BJ (cell line): ENCODE measurements around the gene GART. TPM values are rescaled to one million over a fixed set of nuclear protein-coding genes. Genes with fewer than 3 reads are reported as not detected.

ENCODE experiments used
- CTCF ChIA-PET: fragments of 350-600 bp; formaldehyde crosslinking; extraction: SDS; loops from one replicate; lab custom pipeline; 2021; ENCODE audit warnings: antibody characterized with exemption, inconsistent platforms; lab: Yijun Ruan, JAX
- POLR2A ChIA-PET: fragments of 300-600 bp; sonication (Branson Sonifier 250); formaldehyde crosslinking; extraction: SDS; loops from one replicate; lab custom pipeline; 2021; ENCODE audit warnings: antibody characterized with exemption; lab: Charles Lee
- DNase-seq: peaks from one replicate; pipeline ENCODE4 v3.0.0-alpha.2; 2011; ENCODE audit warnings: low read depth
- H3K27me3 ChIP-seq: 2 replicates; pipeline ENCODE4 v1.6.0; 2011; ENCODE audit warnings: low read length; ENCODE audit not compliant: control insufficient read depth, insufficient read depth
- H3K36me3 ChIP-seq: 2 replicates; pipeline ENCODE4 v1.5.1; 2011; ENCODE audit warnings: low read length; ENCODE audit not compliant: control insufficient read depth, insufficient read depth
- H3K4me3 ChIP-seq: 2 replicates; pipeline ENCODE4 v1.5.1; 2011; ENCODE audit warnings: low read depth, mild to moderate bottlenecking, control low read depth, low read length
- CTCF ChIP-seq: IDR thresholded peaks from 2 replicates; pipeline ENCODE4 v1.5.1; 2011; ENCODE audit warnings: low read depth, mild to moderate bottlenecking, control low read depth, inconsistent platforms, low read length, moderate library complexity; ENCODE audit not compliant: insufficient read depth
- polyA plus RNA-seq: library from polyadenylated mRNA; depleted of rRNA; stranded (reverse); fragments of >200 nt; gene quantifications from 2 replicates; pipeline ENCODE4 v1.2.3, GENCODE V29; 2011

Gene GART
- polyA plus RNA-seq, 1 experiment, result 14.8 TPM

- CTCF ChIA-PET, result interaction anchor here (1.0 kb wide), 1 partner anchor 12 kb away, joined by 3 read pairs; no protein-coding TSS in a partner anchor
- no peaks in the 10 kb centered on the region for H3K27me3 ChIP-seq
- H3K4me3 ChIP-seq, result no peak overlapping the region
- POLR2A ChIA-PET, result no interaction called here
- TF ChIP-seq CTCF, result no peak
- DNase-seq, result no peak
- H3K36me3 ChIP-seq, result peaks cover 5% of the 10 kb centered on the region
These were observed 36.1 kb downstream of the GART start for GRCh38 chr21:33505833-33506232.

- no peak for DNase-seq
- H3K36me3 ChIP-seq, result no peaks in the 10 kb centered on the region
- TF ChIP-seq CTCF, result no peak
- H3K4me3 ChIP-seq, result no peak overlapping the region
- CTCF ChIA-PET, result no interaction called here
- peaks cover 4% of the 10 kb centered on the region for H3K27me3 ChIP-seq
- POLR2A ChIA-PET, result no interaction called here
These were observed 45.6 kb downstream of the GART start for GRCh38 chr21:33496345-33496744.

GRCh38 chr21:33495743-33496142, 46.2 kb downstream of the GART start:
- H3K4me3 ChIP-seq, result no peak overlapping the region
- ChIA-PET CTCF (no interaction called here), POLR2A (no interaction called here)
- H3K27me3 ChIP-seq, result peaks cover 4% of the 10 kb centered on the region
- DNase-seq, result no peak
- no peaks in the 10 kb centered on the region for H3K36me3 ChIP-seq
- no peak for TF ChIP-seq CTCF

- no peak for DNase-seq
- ChIA-PET POLR2A (no interaction called here), CTCF (interaction anchor here (1.3 kb wide), 1 partner anchor 21 kb away, joined by 3 read pairs; no protein-coding TSS in a partner anchor)
- Histone ChIP-seq H3K4me3 (no peak overlapping the region), H3K36me3 (no peaks in the 10 kb centered on the region), H3K27me3 (peaks cover 4% of the 10 kb centered on the region)
- TF ChIP-seq CTCF, result no peak
These were observed 48.2 kb downstream of the GART start for GRCh38 chr21:33493756-33494155.

- Histone ChIP-seq H3K4me3 (no peak overlapping the region), H3K27me3 (peaks cover 4% of the 10 kb centered on the region), H3K36me3 (no peaks in the 10 kb centered on the region)
- ChIA-PET POLR2A (no interaction called here), CTCF (no interaction called here)
- TF ChIP-seq CTCF, result no peak
- no peak for DNase-seq
These were observed 49.3 kb downstream of the GART start for GRCh38 chr21:33492571-33492970.
